Measurements from ENCODE around the gene SMIM20. TPM values are rescaled to one million over a fixed set of nuclear protein-coding genes. Genes with fewer than 3 reads are reported as not detected.

The SMIM20 gene
- total and polyA plus RNA-seq, 2 experiments from 2014 or later: 56.6 to 82.9 TPM

DNA sequence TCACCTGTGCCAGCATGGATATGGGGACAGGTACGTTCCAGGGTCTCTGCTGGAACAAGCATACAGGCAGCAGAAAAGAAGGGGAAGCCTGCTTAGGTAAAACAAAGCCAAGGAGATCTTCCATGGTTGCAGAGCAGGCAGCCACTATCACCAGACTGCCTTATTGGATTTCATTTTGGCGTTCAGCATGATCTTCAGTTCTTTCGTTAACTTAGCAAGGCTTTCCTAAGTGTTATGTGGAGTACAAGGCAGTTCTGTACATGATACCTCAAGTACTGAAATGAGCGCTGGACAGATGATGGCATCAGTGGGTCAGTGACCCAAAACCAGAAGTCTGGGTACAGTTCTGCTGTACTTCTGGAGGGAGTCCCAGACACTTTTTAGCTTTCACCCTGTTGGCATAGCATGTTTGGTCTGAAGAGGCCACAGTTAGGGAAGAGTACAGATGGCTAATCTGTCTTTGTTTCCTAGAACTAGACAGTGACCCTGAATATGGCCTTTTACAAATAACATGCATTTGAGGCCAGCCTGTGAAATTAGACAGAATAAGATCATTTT is 8.9 kb downstream of the SMIM20 start:
- no peaks in the 10 kb centered on the region for H3F3A ChIP-seq (replicated peaks; ENCODE audit: low read depth)

DNA sequence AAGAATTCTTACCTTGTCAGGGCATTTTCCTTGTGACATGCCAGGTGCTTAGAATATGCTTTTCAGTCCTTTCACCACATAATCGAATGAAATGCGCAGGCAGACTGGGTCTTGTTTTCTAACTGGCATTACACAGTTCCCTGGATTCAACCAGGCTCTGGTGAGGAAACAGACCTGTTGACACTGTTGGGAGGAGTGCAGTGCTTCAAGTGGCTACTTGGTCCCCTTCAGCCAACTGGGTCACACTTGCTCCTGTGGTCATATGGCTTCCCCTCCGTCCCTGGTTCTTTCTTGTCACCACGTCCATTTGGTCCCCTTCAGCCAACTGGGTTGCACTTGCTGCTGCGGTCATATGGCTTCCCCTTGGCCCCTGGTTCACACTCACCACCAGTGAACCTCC is 9.7 kb downstream of the SMIM20 start:
- H3K4me3 Mint-ChIP-seq: no peak overlapping the region
- TF ChIP-seq JUNB (IDR thresholded peaks at IDR 0.05; ENCODE audit: unreplicated experiment) (no peak), ZNF331 (CRISPR knock-in tag; IDR thresholded peaks at IDR 0.05; ENCODE audit: low read depth) (no peak), POLR2AphosphoS5 (IDR thresholded peaks at IDR 0.05; ENCODE audit: low read depth) (no peak), REST (IDR thresholded peaks at IDR 0.05; ENCODE audit: unreplicated experiment) (no peak), EZH2 (IDR thresholded peaks at IDR 0.05; ENCODE audit: low read depth, unreplicated experiment) (no peak), ETS1 (IDR thresholded peaks at IDR 0.05) (no peak)
- TF ChIP-seq, protein P1, sequence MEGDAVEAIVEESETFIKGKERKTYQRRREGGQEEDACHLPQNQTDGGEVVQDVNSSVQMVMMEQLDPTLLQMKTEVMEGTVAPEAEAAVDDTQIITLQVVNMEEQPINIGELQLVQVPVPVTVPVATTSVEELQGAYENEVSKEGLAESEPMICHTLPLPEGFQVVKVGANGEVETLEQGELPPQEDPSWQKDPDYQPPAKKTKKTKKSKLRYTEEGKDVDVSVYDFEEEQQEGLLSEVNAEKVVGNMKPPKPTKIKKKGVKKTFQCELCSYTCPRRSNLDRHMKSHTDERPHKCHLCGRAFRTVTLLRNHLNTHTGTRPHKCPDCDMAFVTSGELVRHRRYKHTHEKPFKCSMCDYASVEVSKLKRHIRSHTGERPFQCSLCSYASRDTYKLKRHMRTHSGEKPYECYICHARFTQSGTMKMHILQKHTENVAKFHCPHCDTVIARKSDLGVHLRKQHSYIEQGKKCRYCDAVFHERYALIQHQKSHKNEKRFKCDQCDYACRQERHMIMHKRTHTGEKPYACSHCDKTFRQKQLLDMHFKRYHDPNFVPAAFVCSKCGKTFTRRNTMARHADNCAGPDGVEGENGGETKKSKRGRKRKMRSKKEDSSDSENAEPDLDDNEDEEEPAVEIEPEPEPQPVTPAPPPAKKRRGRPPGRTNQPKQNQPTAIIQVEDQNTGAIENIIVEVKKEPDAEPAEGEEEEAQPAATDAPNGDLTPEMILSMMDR (conservative IDR thresholded peaks at IDR 0.05; ENCODE audit: low read depth in 2 of 2): no peak
- TF ChIP-seq, protein P2, sequence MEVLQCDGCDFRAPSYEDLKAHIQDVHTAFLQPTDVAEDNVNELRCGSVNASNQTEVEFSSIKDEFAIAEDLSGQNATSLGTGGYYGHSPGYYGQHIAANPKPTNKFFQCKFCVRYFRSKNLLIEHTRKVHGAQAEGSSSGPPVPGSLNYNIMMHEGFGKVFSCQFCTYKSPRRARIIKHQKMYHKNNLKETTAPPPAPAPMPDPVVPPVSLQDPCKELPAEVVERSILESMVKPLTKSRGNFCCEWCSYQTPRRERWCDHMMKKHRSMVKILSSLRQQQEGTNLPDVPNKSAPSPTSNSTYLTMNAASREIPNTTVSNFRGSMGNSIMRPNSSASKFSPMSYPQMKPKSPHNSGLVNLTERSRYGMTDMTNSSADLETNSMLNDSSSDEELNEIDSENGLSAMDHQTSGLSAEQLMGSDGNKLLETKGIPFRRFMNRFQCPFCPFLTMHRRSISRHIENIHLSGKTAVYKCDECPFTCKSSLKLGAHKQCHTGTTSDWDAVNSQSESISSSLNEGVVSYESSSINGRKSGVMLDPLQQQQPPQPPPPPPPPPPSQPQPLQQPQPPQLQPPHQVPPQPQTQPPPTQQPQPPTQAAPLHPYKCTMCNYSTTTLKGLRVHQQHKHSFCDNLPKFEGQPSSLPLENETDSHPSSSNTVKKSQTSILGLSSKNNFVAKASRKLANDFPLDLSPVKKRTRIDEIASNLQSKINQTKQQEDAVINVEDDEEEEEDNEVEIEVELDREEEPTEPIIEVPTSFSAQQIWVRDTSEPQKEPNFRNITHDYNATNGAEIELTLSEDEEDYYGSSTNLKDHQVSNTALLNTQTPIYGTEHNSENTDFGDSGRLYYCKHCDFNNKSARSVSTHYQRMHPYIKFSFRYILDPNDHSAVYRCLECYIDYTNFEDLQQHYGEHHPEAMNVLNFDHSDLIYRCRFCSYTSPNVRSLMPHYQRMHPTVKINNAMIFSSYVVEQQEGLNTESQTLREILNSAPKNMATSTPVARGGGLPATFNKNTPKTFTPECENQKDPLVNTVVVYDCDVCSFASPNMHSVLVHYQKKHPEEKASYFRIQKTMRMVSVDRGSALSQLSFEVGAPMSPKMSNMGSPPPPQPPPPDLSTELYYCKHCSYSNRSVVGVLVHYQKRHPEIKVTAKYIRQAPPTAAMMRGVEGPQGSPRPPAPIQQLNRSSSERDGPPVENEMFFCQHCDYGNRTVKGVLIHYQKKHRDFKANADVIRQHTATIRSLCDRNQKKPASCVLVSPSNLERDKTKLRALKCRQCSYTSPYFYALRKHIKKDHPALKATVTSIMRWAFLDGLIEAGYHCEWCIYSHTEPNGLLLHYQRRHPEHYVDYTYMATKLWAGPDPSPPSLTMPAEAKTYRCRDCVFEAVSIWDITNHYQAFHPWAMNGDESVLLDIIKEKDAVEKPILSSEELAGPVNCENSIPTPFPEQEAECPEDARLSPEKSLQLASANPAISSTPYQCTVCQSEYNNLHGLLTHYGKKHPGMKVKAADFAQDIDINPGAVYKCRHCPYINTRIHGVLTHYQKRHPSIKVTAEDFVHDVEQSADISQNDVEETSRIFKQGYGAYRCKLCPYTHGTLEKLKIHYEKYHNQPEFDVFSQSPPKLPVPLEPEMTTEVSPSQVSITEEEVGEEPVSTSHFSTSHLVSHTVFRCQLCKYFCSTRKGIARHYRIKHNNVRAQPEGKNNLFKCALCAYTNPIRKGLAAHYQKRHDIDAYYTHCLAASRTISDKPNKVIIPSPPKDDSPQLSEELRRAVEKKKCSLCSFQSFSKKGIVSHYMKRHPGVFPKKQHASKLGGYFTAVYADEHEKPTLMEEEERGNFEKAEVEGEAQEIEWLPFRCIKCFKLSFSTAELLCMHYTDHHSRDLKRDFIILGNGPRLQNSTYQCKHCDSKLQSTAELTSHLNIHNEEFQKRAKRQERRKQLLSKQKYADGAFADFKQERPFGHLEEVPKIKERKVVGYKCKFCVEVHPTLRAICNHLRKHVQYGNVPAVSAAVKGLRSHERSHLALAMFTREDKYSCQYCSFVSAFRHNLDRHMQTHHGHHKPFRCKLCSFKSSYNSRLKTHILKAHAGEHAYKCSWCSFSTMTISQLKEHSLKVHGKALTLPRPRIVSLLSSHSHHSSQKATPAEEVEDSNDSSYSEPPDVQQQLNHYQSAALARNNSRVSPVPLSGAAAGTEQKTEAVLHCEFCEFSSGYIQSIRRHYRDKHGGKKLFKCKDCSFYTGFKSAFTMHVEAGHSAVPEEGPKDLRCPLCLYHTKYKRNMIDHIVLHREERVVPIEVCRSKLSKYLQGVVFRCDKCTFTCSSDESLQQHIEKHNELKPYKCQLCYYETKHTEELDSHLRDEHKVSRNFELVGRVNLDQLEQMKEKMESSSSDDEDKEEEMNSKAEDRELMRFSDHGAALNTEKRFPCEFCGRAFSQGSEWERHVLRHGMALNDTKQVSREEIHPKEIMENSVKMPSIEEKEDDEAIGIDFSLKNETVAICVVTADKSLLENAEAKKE (CRISPR knock-in tag; IDR thresholded peaks at IDR 0.05): no peak

More for the DNA sequence above, 8.9 kb downstream of the SMIM20 start:
- no peak overlapping the region for H3K27ac Mint-ChIP-seq
- Histone ChIP-seq H2AFZ (no peak overlapping the region), H3K4me2 (no peak overlapping the region), H3K4me3 (no peak overlapping the region), H3K9me2 (ENCODE audit: insufficient read depth) (no peaks in the 10 kb centered on the region), H3K4me1 (ENCODE audit: insufficient read depth) (no peaks in the 10 kb centered on the region), H3K36me3 (ENCODE audit: insufficient read depth) (no peaks in the 10 kb centered on the region), H3K27me3 (ENCODE audit: insufficient read depth) (no peaks in the 10 kb centered on the region), H3K27ac (ENCODE audit: low read depth) (no peak overlapping the region), H3K79me2 (replicated peaks; ENCODE audit: insufficient read depth) (peaks cover 46% of the 10 kb centered on the region), H4K20me1 (replicated peaks; ENCODE audit: insufficient read depth) (peaks cover 4% of the 10 kb centered on the region)
- peaks cover 7% of the 10 kb centered on the region for H3K27me3 Mint-ChIP-seq (ENCODE audit: insufficient read depth, low read depth, poor library complexity)
- H3K9me3 Mint-ChIP-seq: no peaks in the 10 kb centered on the region
- H3K4me1 Mint-ChIP-seq: peaks cover 14% of the 10 kb centered on the region; the same call in 2 of the 3 replicates
- DNase-seq (ENCODE audit: low spot score) (no peak), ATAC-seq (no peak)
- TF ChIP-seq EZH2phosphoT487 (IDR thresholded peaks at IDR 0.05; ENCODE audit: unreplicated experiment) (no peak), NANOG (IDR thresholded peaks at IDR 0.05; ENCODE audit: borderline replicate concordance) (no peak), EZH2 (IDR thresholded peaks at IDR 0.05; ENCODE audit: low read depth, unreplicated experiment) (no peak)
- H3K4me3 Mint-ChIP-seq: no peak overlapping the region
- peaks cover 22% of the 10 kb centered on the region for H3K36me3 Mint-ChIP-seq (ENCODE audit: low read depth)

More for the DNA sequence above, 9.7 kb downstream of the SMIM20 start:
- peaks cover 40% of the 10 kb centered on the region for H3K79me2 ChIP-seq (replicated peaks; ENCODE audit: insufficient read depth)
- peaks cover 4% of the 10 kb centered on the region for H4K20me1 ChIP-seq (replicated peaks; ENCODE audit: insufficient read depth)
- no peak overlapping the region for H3K27ac ChIP-seq (ENCODE audit: low read depth)
- H3K27me3 ChIP-seq (ENCODE audit: insufficient read depth): no peaks in the 10 kb centered on the region
- peaks cover 22% of the 10 kb centered on the region for H3K36me3 Mint-ChIP-seq (ENCODE audit: low read depth)
- no peaks in the 10 kb centered on the region for H3K4me1 ChIP-seq (ENCODE audit: insufficient read depth)
- H3K9me2 ChIP-seq (ENCODE audit: insufficient read depth): no peaks in the 10 kb centered on the region
- DNase-seq (ENCODE audit: low spot score) (no peak), ATAC-seq (no peak)
- peaks cover 7% of the 10 kb centered on the region for H3K27me3 Mint-ChIP-seq (ENCODE audit: insufficient read depth, low read depth, poor library complexity)
- no peaks in the 10 kb centered on the region for H3F3A ChIP-seq (replicated peaks; ENCODE audit: low read depth)
- H3K27ac Mint-ChIP-seq: no peak overlapping the region
- H3K36me3 ChIP-seq (ENCODE audit: insufficient read depth): no peaks in the 10 kb centered on the region
- H3K9me3 Mint-ChIP-seq: no peaks in the 10 kb centered on the region
- no peak overlapping the region for H3K4me3 ChIP-seq
- H3K4me2 ChIP-seq: no peak overlapping the region
- H3K4me1 Mint-ChIP-seq: peaks cover 14% of the 10 kb centered on the region; the same call in 2 of the 3 replicates
- H2AFZ ChIP-seq: no peak overlapping the region

Measured in GM23338 (cell line).